Upper lobe of left lung (tissue), 4 donors: ENCODE data around the gene FCAR.

Source experiments
- CTCF ChIP-seq, 6 experiments: fragments of 450-650 bp in 4 of 6; fragments of 200-600 bp in 2 of 6; sonication (generic) in 2 of 6; IDR thresholded peaks; one replicate each; pipeline ENCODE4 v1.5.1; 2016 to 2019; ENCODE audit warnings: antibody characterized with exemption in 6 of 6
- POLR2AphosphoS5 ChIP-seq, 2 donors: sonication (generic); formaldehyde crosslinking; IDR thresholded peaks; one replicate each; pipeline ENCODE4 v1.5.1; 2017; ENCODE audit warnings: antibody characterized with exemption in 2 of 2

- no peak for TF ChIP-seq POLR2AphosphoS5 (IDR thresholded peaks at IDR 0.05)
- TF ChIP-seq CTCF (IDR thresholded peaks at IDR 0.05): no peak
Measured at GRCh38 chr19:54850930-54851329, 23.1 kb upstream of the FCAR start.
